Renal cortex interstitium (tissue), 11 donors: ENCODE data around the gene TMC7. TPM values are rescaled to one million over a fixed set of nuclear protein-coding genes. Genes with fewer than 3 reads are reported as not detected.

ENCODE experiments used
- DNase-seq, 11 donors: peaks; one replicate each; pipeline ENCODE4 v3.0.0-alpha.2; 2013; ENCODE audit warnings: low read depth in 9 of 11, low spot score in 4 of 11; ENCODE audit errors: extremely low read depth in 1 of 11
- polyA plus RNA-seq, 3 donors: library from polyadenylated mRNA; unstranded; fragments of 120-200 nt; gene quantifications; one replicate each; pipeline ENCODE4 v1.2.1, GENCODE V29; 2013; ENCODE audit not compliant: insufficient read length in 3 of 3

Gene TMC7
- polyA plus RNA-seq, 3 donors, result 1.5 to 2.5 (median 2.2) TPM

- no peak for DNase-seq
Observed at GRCh38 chr16:19011169-19011731, 27.5 kb downstream of the TMC7 start.

- no peak for DNase-seq
Observed at GRCh38 chr16:19014461-19014860, 30.7 kb downstream of the TMC7 start.

GRCh38 chr16:19017179-19017578, 33.4 kb downstream of the TMC7 start:
- no peak for DNase-seq

DNA sequence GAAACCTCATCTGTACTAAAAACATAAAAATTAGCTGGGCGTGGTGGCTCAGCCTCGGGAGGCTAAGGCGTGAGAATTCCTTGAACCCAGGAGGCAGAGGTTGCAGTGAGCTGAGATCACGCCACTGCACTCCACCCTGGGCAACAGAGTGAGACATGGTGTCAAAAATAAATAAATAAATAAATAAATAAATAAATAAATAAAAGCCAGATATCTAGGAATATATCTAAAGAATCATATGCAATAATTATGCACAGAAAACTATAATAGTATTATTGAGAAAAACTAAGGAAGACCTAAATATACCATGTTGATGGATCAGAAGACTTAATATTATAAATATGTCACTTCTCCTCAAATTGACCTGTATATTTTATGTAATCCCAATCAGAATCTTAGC, 37.0 kb downstream of the TMC7 start:
- DNase-seq, result no peak

- no peak for DNase-seq
Observed at GRCh38 chr16:19021747-19022146, 38.0 kb downstream of the TMC7 start.

GRCh38 chr16:19027416-19027815, 43.7 kb downstream of the TMC7 start:
- DNase-seq, result no peak

- DNase-seq, result no peak
Observed at GRCh38 chr16:19029980-19030379, 46.2 kb downstream of the TMC7 start.

DNA sequence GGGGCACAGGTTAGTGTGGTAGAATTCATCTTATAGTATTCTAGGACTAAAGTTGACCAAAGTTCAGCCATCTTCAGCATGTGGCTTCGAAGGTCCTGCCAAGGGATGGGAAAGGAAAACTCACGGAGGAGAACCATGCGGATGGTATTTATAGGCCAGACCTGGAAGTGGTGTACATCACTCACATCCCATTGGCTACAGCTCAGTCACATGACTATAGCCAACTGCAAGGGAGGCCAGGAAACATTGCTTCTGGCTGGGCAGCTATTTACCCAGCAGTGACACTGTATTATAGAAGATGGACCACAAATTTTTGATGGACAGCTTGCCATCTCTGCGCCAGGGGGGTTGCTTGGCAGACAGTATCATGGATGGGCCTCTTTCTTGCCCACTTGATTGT, 48.0 kb downstream of the TMC7 start:
- no peak for DNase-seq

DNA sequence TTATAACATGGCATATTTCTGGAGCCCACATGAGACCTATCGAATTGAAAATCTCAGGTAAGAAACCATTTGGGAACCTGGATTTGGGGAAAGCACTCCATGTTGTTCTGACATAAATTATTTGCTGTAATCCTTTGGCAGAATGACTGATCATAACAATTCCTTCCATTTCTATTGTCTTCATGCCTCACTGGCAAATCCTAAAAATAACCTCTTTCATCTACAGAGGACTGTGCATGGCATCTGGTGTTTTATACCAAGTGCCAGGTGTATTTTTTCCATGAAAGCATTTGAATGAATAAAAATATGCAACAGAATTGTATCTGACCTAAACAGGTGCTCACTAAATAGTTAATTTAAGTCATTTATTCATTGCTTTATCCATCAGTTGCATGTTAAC, 50.0 kb downstream of the TMC7 start:
- no peak for DNase-seq

DNA sequence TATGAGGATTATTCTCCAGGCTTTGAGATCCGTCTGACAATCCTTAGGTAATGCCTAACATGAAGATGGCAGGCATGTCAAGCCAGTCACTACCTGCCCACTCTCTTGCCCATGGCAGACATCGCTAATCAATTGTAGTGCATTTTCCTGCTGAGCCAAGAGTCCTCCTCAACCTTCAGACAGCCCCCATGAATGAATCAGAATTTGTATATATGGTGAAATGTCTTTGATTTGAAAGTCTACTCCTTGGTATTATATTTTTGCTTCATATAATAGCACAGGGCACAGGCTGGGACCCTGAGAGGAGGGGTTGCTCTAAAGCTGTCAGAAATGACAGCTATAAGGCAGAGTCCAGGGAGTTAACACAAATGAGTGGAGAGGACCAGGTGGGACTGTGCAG, 56.7 kb downstream of the TMC7 start:
- no peak for DNase-seq

DNA sequence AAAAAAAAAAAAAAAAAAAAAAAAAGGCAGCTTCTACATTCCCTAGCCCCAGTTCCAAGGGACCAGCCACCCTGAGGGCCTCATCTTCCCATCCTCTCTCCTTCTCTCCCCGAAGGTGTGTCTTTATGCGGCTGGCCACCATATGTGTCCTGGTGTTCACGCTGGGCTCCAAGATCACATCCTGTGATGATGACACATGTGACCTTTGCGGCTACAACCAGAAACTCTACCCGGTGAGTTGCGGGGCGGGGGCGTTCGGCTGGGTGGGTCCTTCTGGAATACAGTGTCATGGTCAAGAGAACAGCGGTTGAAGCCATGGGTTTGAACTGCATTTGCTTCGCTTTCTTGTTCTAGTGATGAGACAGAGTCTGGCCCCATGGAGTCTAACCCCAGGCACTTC, 61.0 kb downstream of the TMC7 start:
- DNase-seq, result no peak

DNA sequence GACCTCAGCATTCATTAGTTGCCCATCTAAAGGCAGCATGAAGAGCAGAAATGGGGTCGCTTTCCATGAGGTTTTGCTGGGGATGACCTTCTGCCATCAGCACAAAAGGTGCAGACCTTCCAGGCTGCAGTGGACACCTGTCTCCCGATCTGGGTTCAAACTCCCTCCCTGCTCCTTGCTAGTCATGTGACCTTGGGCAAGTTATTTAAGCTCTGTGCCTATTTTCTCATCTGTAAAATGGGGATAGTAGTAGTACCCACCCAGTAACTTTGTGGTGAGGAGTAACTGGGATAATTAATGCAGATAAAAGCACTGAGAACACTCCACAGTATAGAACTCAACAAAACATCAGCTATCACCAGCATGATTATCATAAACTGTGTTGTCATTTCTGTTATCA, 62.3 kb downstream of the TMC7 start:
- DNase-seq, result no peak

DNA sequence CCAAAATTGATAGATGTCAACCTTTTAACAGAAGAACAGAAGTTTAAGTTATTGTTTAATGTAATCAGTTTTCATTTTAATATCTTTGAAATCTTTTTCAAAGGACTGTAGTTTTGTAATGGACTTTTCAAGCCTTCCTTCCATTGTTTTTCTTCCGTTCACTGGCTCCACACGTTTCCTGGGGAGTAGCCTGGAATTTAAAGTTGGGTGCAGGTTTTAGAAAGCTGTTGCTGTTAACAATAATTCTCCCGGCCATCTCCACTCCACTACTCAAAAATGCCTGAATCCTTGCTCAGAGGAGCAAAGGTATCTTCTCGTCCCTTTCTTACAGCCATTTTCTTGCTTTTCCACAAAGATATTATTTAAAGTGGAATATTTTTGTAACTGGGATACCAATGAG, 79.0 kb downstream of the TMC7 start:
- DNase-seq, result no peak

- DNase-seq, result no peak
Observed at GRCh38 chr16:19066988-19067348, 83.2 kb downstream of the TMC7 start.

GRCh38 chr16:19067349-19068236, 83.9 kb downstream of the TMC7 start, which contains the start of gene COQ7:
COQ7 (plus strand) TSS chr16:19067614; CDS start chr16:19067665, 51 bp downstream.
- peak; percentile 99 to 100 (median 99) for DNase-seq

GRCh38 chr16:19068237-19068815, 84.6 kb downstream of the TMC7 start:
- no peak for DNase-seq

DNA sequence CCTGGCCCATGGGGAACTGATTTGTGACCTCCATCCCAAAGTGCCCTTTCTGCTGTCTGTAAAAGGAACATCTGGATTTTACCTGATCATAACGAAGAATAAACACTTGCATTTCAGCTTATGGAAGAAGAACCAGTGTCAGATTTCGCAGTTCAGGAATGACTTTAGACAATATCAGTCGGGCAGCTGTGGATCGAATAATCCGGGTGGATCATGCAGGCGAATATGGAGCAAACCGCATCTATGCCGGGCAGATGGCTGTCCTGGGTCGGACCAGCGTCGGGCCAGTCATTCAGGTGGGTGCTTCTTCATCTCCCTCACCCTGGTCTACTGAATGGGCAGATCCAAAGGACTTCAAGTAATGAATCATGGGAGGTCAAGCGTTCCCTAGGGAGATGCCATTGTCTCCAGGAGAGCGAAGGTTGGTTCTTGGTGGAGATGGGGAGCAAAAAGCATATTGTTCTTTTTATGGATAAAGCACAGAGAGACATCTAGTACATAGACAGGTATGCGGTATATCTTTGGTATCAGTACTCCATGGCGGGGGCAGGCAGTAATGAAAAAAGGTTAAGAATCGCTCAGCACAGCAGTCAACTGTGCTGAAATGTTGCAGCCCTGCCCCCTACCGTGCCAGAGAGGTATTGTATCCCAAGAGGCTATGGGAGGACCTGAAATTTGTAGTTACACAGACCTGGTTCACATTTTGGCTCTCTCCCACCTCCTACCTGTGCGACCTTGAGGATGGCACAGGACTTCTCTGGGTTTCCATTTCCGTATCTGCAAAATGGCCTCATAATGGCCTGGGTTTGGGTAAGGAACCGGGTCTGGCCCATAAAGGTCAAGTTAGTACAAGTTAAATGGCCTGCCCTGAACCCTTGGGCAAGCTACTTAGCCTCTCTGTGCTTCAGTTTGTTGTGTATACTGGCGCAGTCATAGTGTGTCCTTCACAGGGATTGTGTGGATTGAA, 88.4 kb downstream of the TMC7 start:
- peak in 2 of 11 donors; percentile 12 to 21 for DNase-seq

DNA sequence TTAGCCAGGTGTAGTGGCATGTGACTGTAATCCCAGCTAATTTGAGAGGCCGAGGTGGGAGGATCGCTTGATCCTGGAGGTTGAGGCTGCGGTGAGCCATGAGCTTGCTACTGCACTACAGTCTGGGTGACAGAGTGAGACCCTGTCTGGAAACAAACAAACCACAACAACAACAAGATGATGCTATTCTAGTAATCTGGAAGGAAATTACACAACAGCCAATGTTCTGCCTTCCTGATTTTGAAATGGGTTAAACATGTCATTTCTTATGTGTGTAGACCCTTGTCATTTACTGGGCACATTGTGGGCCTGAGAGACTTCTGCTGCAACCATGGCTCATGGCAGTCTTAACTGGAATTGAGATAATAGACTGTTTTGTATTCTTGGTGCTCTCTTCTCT, 89.6 kb downstream of the TMC7 start:
- no peak for DNase-seq

GRCh38 chr16:19073863-19074262, 90.1 kb downstream of the TMC7 start:
- DNase-seq, result no peak
